Measurements from ENCODE around the gene RPP38. TPM values are rescaled to one million over a fixed set of nuclear protein-coding genes. Genes with fewer than 3 reads are reported as not detected.

The RPP38 gene
- polyA plus RNA-seq (2012; ENCODE audit: insufficient read length, low read depth), result 32.8 TPM

DNA sequence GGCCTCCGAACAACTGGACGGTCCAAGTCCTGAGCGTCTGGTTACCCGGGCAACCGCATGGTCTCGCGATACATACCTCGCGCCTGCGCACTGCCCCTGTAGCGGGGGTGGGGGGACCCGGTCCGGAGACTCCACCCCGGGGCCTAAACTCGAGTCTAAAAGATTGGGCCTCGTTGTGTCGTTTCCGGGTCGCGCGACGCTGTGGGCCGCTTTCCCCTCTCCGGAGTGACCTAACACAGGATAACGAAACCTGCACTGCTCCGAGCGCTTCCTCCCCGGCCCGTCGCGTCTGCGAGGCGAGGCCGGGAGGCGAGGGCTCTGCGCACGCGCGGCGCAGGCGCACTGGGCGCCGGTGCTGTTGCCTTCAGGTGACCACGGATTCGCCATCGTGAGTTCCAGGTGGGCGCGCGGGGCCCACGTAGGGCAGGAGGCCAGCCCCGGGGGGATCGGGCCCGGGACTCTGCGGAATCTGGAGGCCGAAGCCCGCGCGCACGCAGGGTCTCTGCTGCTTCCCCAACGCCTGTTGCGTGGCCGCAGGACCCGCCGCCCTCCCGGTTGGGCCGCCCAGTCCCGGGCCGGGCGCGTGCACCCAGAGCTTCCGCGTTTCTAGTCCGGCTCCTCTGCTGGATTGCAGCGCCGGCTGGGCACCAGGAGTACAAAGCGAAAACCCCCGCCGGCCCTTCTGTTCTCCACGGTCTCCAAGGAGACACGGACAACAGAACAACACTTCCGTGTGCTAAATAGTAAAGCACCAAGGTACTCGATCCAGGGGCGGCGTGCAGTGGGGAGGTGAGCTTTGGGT, at the start of gene RPP38:
Gene RPP38, plus strand, starts transcription at position 345 of the 802 bp plus-strand sequence. CDS start 5,960 bp downstream, outside the sequence.
- TF ChIP-seq SIN3A (IDR thresholded peaks at IDR 0.05; ENCODE audit: borderline replicate concordance, insufficient read depth, low read length), result peak; percentile 60; the same call in 1 of the 2 replicates
- peak; percentile 76; the same call in 1 of the 2 replicates for TF ChIP-seq TAF1 (IDR thresholded peaks at IDR 0.05; ENCODE audit: borderline replicate concordance, insufficient read depth, low read length)
- peak; percentile 93 for TF ChIP-seq POLR2AphosphoS5 (IDR thresholded peaks at IDR 0.05; ENCODE audit: low read depth, low read length)
- TF ChIP-seq, protein P1, sequence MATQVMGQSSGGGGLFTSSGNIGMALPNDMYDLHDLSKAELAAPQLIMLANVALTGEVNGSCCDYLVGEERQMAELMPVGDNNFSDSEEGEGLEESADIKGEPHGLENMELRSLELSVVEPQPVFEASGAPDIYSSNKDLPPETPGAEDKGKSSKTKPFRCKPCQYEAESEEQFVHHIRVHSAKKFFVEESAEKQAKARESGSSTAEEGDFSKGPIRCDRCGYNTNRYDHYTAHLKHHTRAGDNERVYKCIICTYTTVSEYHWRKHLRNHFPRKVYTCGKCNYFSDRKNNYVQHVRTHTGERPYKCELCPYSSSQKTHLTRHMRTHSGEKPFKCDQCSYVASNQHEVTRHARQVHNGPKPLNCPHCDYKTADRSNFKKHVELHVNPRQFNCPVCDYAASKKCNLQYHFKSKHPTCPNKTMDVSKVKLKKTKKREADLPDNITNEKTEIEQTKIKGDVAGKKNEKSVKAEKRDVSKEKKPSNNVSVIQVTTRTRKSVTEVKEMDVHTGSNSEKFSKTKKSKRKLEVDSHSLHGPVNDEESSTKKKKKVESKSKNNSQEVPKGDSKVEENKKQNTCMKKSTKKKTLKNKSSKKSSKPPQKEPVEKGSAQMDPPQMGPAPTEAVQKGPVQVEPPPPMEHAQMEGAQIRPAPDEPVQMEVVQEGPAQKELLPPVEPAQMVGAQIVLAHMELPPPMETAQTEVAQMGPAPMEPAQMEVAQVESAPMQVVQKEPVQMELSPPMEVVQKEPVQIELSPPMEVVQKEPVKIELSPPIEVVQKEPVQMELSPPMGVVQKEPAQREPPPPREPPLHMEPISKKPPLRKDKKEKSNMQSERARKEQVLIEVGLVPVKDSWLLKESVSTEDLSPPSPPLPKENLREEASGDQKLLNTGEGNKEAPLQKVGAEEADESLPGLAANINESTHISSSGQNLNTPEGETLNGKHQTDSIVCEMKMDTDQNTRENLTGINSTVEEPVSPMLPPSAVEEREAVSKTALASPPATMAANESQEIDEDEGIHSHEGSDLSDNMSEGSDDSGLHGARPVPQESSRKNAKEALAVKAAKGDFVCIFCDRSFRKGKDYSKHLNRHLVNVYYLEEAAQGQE (IDR thresholded peaks at IDR 0.05; ENCODE audit: insufficient read depth in 1 of 2, low read depth in 2 of 2, low read length in 2 of 2), result peak in 1 of 2 experiments; percentile 45; a peak in 1 of 4 replicates
- TF ChIP-seq FOXP2 (optimal IDR thresholded peaks at IDR 0.05; ENCODE audit: borderline replicate concordance, extremely low read depth, extremely low read length, insufficient read depth), result peak; percentile 63

DNA sequence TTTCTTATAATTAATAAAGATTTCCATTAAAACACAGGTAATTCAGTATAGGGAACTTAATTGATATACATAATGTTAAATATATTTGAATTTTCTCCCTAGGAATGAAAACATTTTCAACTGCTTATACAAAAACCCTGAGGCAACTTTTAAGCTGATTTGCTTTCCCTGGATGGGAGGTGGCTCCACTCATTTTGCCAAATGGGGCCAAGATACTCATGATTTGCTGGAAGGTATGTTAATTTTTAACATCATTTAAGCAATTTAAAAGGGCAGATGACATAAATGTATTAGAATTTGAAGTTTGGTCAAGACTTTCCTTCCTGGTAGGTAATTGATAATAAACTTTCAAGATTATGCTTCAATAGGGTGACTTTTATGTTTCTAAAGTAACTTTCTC, 47.6 kb upstream of the RPP38 start:
- TF ChIP-seq POLR2AphosphoS5 (IDR thresholded peaks at IDR 0.05; ENCODE audit: low read depth, low read length) (no peak), TAF1 (IDR thresholded peaks at IDR 0.05; ENCODE audit: borderline replicate concordance, insufficient read depth, low read length) (no peak), SIN3A (IDR thresholded peaks at IDR 0.05; ENCODE audit: borderline replicate concordance, insufficient read depth, low read length) (no peak)
- TF ChIP-seq, protein P1 (IDR thresholded peaks at IDR 0.05; ENCODE audit: insufficient read depth in 1 of 2, low read depth in 2 of 2, low read length in 2 of 2), result no peak

- TF ChIP-seq SIN3A (IDR thresholded peaks at IDR 0.05; ENCODE audit: borderline replicate concordance, insufficient read depth, low read length) (no peak), POLR2AphosphoS5 (IDR thresholded peaks at IDR 0.05; ENCODE audit: low read depth, low read length) (no peak), FOXP2 (optimal IDR thresholded peaks at IDR 0.05; ENCODE audit: borderline replicate concordance, extremely low read depth, extremely low read length, insufficient read depth) (no peak), TAF1 (IDR thresholded peaks at IDR 0.05; ENCODE audit: borderline replicate concordance, insufficient read depth, low read length) (no peak)
- TF ChIP-seq, protein P1 (IDR thresholded peaks at IDR 0.05; ENCODE audit: insufficient read depth in 1 of 2, low read depth in 2 of 2, low read length in 2 of 2), result no peak
Measured at GRCh38 chr10:15052121-15052520, 45.0 kb upstream of the RPP38 start.

DNA sequence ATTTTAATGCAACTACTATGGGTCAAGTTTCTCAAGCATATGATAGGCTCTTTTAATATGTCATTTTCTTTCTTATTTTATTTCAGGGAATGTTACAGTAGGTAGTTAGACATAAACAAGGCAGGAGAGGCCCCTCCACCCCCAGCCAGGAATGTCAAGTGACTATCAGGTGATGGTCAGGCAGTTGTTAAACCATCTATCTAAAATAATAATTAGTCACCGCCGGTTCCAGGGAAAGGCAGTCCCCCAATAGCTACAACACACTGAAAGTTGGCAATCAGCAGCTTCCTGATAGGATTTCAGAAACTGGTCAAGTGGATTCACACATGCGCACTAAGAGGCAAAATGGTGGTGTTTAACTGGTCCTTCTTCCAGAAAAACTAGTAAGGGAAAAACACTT, 44.1 kb upstream of the RPP38 start:
- TF ChIP-seq FOXP2 (optimal IDR thresholded peaks at IDR 0.05; ENCODE audit: borderline replicate concordance, extremely low read depth, extremely low read length, insufficient read depth) (no peak), POLR2AphosphoS5 (IDR thresholded peaks at IDR 0.05; ENCODE audit: low read depth, low read length) (no peak), TAF1 (IDR thresholded peaks at IDR 0.05; ENCODE audit: borderline replicate concordance, insufficient read depth, low read length) (no peak), SIN3A (IDR thresholded peaks at IDR 0.05; ENCODE audit: borderline replicate concordance, insufficient read depth, low read length) (no peak)
- TF ChIP-seq, protein P1 (IDR thresholded peaks at IDR 0.05; ENCODE audit: insufficient read depth in 1 of 2, low read depth in 2 of 2, low read length in 2 of 2), result no peak

Data from PFSK-1 (cell line).